ENCODE measurements around the gene BCKDHB. TPM values are rescaled to one million over a fixed set of nuclear protein-coding genes. Genes with fewer than 3 reads are reported as not detected.

BCKDHB gene
- total RNA-seq, 1 donor from 2014 or later, result 17.6 TPM

- DNase-seq (no peak), ATAC-seq (no peak)
- intact Hi-C loops (cut with DNase I), result no loop called here
- TF ChIP-seq, protein P1, sequence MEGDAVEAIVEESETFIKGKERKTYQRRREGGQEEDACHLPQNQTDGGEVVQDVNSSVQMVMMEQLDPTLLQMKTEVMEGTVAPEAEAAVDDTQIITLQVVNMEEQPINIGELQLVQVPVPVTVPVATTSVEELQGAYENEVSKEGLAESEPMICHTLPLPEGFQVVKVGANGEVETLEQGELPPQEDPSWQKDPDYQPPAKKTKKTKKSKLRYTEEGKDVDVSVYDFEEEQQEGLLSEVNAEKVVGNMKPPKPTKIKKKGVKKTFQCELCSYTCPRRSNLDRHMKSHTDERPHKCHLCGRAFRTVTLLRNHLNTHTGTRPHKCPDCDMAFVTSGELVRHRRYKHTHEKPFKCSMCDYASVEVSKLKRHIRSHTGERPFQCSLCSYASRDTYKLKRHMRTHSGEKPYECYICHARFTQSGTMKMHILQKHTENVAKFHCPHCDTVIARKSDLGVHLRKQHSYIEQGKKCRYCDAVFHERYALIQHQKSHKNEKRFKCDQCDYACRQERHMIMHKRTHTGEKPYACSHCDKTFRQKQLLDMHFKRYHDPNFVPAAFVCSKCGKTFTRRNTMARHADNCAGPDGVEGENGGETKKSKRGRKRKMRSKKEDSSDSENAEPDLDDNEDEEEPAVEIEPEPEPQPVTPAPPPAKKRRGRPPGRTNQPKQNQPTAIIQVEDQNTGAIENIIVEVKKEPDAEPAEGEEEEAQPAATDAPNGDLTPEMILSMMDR (IDR thresholded peaks at IDR 0.05), result no peak
- Histone ChIP-seq H3K27ac (no peak overlapping the region), H3K4me1 (no peaks in the 10 kb centered on the region), H3K27me3 (no peaks in the 10 kb centered on the region), H3K36me3 (no peaks in the 10 kb centered on the region), H3K4me3 (no peak overlapping the region), H3K9me3 (no peaks in the 10 kb centered on the region)
Measured at GRCh38 chr6:80331522-80331921, 225.1 kb downstream of the BCKDHB start.

DNA sequence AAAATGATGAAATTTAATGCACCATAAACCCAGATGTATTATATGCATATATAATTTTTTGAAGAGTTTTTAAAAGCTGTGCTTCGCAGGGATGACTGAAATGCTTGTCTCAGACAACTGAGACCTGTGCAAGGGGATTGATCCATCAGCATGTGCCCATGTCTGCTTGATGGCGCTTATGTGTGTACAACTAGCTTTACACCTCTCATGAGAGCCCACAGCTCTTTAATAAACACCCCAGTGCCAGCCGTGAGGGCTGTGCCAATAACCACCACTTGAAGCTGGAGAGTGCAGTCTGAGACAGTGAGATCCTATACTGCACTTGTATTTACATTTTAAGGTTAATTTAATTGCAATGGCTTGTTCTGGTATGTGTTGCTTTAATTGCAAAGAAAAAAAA is 225.5 kb downstream of the BCKDHB start:
- H3K9me3 ChIP-seq, result no peaks in the 10 kb centered on the region
- TF ChIP-seq, protein P1 (IDR thresholded peaks at IDR 0.05), result no peak
- no peak overlapping the region for H3K4me3 ChIP-seq
- intact Hi-C loops (cut with DNase I), result no loop called here
- no peaks in the 10 kb centered on the region for H3K27me3 ChIP-seq
- ATAC-seq (peak; percentile 44), DNase-seq (no peak)
- H3K27ac ChIP-seq, result no peak overlapping the region
- no peaks in the 10 kb centered on the region for H3K36me3 ChIP-seq
- H3K4me1 ChIP-seq, result no peaks in the 10 kb centered on the region

DNA sequence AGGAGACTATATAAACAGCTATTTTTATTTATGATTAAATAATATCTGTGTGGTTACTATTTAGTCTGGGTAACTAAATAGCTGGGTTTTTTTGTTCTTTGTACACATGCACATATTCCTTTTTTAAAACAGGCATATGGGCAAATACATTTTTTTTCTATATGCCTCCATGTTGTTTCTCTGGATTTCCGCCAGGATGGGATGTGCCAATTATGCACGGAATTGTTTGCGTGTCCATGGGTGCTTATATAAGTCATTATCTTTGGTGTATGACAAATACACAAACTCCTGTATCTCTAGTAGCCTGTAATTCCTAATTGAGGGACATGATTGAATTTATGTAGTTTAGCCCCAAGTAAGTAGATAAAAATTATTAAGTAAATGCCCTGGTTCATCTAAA is 226.9 kb downstream of the BCKDHB start:
- ATAC-seq (no peak), DNase-seq (no peak)
- H3K27ac ChIP-seq, result no peak overlapping the region
- no peaks in the 10 kb centered on the region for H3K4me1 ChIP-seq
- no peaks in the 10 kb centered on the region for H3K9me3 ChIP-seq
- no peaks in the 10 kb centered on the region for H3K27me3 ChIP-seq
- intact Hi-C loops (cut with DNase I), result no loop called here
- TF ChIP-seq, protein P1 (IDR thresholded peaks at IDR 0.05), result no peak
- no peaks in the 10 kb centered on the region for H3K36me3 ChIP-seq
- H3K4me3 ChIP-seq, result no peak overlapping the region

DNA sequence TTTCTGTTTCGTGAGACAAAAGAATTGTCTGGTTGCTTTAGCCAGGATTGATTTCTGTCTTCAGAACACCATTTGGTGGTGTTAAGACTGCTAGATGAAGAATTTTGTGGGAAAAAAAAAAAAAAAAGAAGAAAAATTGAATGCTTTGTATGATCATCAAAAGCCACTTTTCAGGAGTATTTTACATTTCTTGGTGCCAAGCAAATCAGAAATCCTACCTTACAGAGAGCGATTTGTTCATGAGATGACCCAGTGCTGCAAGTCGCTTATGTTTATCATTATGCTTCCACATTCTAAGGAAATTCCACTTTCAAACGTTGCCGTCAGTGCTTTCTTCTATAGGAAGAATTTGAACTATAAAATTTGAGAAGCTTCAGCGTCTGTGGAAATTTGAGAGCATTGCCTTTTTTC is 228.7 kb downstream of the BCKDHB start:
- ATAC-seq (no peak), DNase-seq (no peak)
- Histone ChIP-seq H3K9me3 (no peaks in the 10 kb centered on the region), H3K27ac (no peak overlapping the region), H3K4me1 (no peaks in the 10 kb centered on the region), H3K27me3 (no peaks in the 10 kb centered on the region), H3K4me3 (no peak overlapping the region), H3K36me3 (no peaks in the 10 kb centered on the region)
- intact Hi-C loops (cut with DNase I), result no loop called here
- TF ChIP-seq, protein P1 (IDR thresholded peaks at IDR 0.05), result no peak

GRCh38 chr6:80336911-80337310 is 230.4 kb downstream of the BCKDHB start:
- ATAC-seq, result no peak
- intact Hi-C loops (cut with DNase I), result no loop called here

More at GRCh38 chr6:80336911-80337310, 230.4 kb downstream of the BCKDHB start:
- H3K27ac ChIP-seq, result no peak overlapping the region
- DNase-seq, result no peak
- H3K9me3 ChIP-seq, result no peaks in the 10 kb centered on the region
- no peaks in the 10 kb centered on the region for H3K27me3 ChIP-seq
- TF ChIP-seq, protein P1 (IDR thresholded peaks at IDR 0.05), result no peak
- H3K36me3 ChIP-seq, result no peaks in the 10 kb centered on the region
- H3K4me3 ChIP-seq, result no peak overlapping the region
- no peaks in the 10 kb centered on the region for H3K4me1 ChIP-seq

Measured in upper lobe of right lung (tissue), 1 donor.